Measurements from ENCODE around the gene OS9. TPM values are rescaled to one million over a fixed set of nuclear protein-coding genes. Genes with fewer than 3 reads are reported as not detected.
"Not testable (repeated sequence)": the region's sequence is repeated elsewhere in the genome, so short reads cannot be mapped to it uniquely, and the experiment has no call there.

OS9 gene
- total RNA-seq, result 100 to 1,000 TPM in 2 of 3 donors, 10 to 100 TPM in 1; 86.4 to 108 (median 101) TPM

GRCh38 chr12:57693659-57694458 is at the start of gene OS9:
Gene OS9 (plus strand): TSS chr12:57694132. CDS start chr12:57694162, 30 bp downstream.
- Mint-ChIP-seq H3K4me3 (no peak within 1 kb of the TSS), H3K27me3 (ENCODE audit: low read depth) (peaks cover 13% of the 10 kb centered on the region), H3K4me1 (ENCODE audit: low read depth) (peaks cover 4% of the 10 kb centered on the region), H3K36me3 (ENCODE audit: insufficient read depth) (peaks cover 26% of the 10 kb centered on the region), H3K9me3 (no peaks in the 10 kb centered on the region)
- ATAC-seq, result peak; percentile 96 to 98
- DNase-seq, result peak; percentile 90

- not testable (repeated sequence) for ATAC-seq; H3K4me3 Mint-ChIP-seq; H3K9me3 Mint-ChIP-seq; H3K27me3 Mint-ChIP-seq (ENCODE audit: low read depth); H3K36me3 Mint-ChIP-seq (ENCODE audit: insufficient read depth); DNase-seq; H3K4me1 Mint-ChIP-seq (ENCODE audit: low read depth)
Measured at GRCh38 chr12:57645990-57646658, 47.8 kb upstream of the OS9 start.

GRCh38 chr12:57646659-57647049 is 47.3 kb upstream of the OS9 start:
- not testable (repeated sequence) for H3K9me3 Mint-ChIP-seq, ATAC-seq

GRCh38 chr12:57654042-57654441 is 39.9 kb upstream of the OS9 start:
- H3K4me3 Mint-ChIP-seq, result no peak overlapping the region
- peaks cover 6% of the 10 kb centered on the region for H3K9me3 Mint-ChIP-seq
- no peaks in the 10 kb centered on the region for H3K4me1 Mint-ChIP-seq (ENCODE audit: low read depth)
- peaks cover 2% of the 10 kb centered on the region for H3K36me3 Mint-ChIP-seq (ENCODE audit: insufficient read depth)
- H3K27me3 Mint-ChIP-seq (ENCODE audit: low read depth), result peaks cover 4% of the 10 kb centered on the region
- no peak for ATAC-seq
- DNase-seq, result no peak

More at GRCh38 chr12:57646659-57647049, 47.3 kb upstream of the OS9 start:
- H3K36me3 Mint-ChIP-seq (ENCODE audit: insufficient read depth); H3K4me3 Mint-ChIP-seq; DNase-seq; H3K27me3 Mint-ChIP-seq (ENCODE audit: low read depth); H3K4me1 Mint-ChIP-seq (ENCODE audit: low read depth): not testable (repeated sequence)

GRCh38 chr12:57655541-57656240 is 38.2 kb upstream of the OS9 start:
- peaks cover 2% of the 10 kb centered on the region for H3K36me3 Mint-ChIP-seq (ENCODE audit: insufficient read depth)
- ATAC-seq, result no peak

GRCh38 chr12:57656408-57656807 is 37.5 kb upstream of the OS9 start:
- not testable (repeated sequence) for H3K36me3 Mint-ChIP-seq (ENCODE audit: insufficient read depth); H3K27me3 Mint-ChIP-seq (ENCODE audit: low read depth); H3K4me3 Mint-ChIP-seq; ATAC-seq; H3K9me3 Mint-ChIP-seq; DNase-seq; H3K4me1 Mint-ChIP-seq (ENCODE audit: low read depth)

More at GRCh38 chr12:57655541-57656240, 38.2 kb upstream of the OS9 start:
- no peak overlapping the region for H3K4me3 Mint-ChIP-seq
- no peaks in the 10 kb centered on the region for H3K4me1 Mint-ChIP-seq (ENCODE audit: low read depth)
- no peak for DNase-seq
- H3K9me3 Mint-ChIP-seq, result peaks cover 6% of the 10 kb centered on the region
- peaks cover 6% of the 10 kb centered on the region for H3K27me3 Mint-ChIP-seq (ENCODE audit: low read depth)

GRCh38 chr12:57657744-57658143 is 36.2 kb upstream of the OS9 start:
- no peaks in the 10 kb centered on the region for H3K4me1 Mint-ChIP-seq (ENCODE audit: low read depth)
- ATAC-seq, result no peak
- peaks cover 6% of the 10 kb centered on the region for H3K9me3 Mint-ChIP-seq
- no peak overlapping the region for H3K4me3 Mint-ChIP-seq
- H3K27me3 Mint-ChIP-seq (ENCODE audit: low read depth), result peaks cover 4% of the 10 kb centered on the region
- DNase-seq, result no peak
- H3K36me3 Mint-ChIP-seq (ENCODE audit: insufficient read depth), result peaks cover 2% of the 10 kb centered on the region

GRCh38 chr12:57658890-57659289 is 35.0 kb upstream of the OS9 start:
- ATAC-seq (no peak), DNase-seq (no peak)
- no peaks in the 10 kb centered on the region for H3K4me1 Mint-ChIP-seq (ENCODE audit: low read depth)
- no peak overlapping the region for H3K4me3 Mint-ChIP-seq
- peaks cover 3% of the 10 kb centered on the region for H3K27me3 Mint-ChIP-seq (ENCODE audit: low read depth)
- H3K9me3 Mint-ChIP-seq, result peaks cover 3% of the 10 kb centered on the region
- no peaks in the 10 kb centered on the region for H3K36me3 Mint-ChIP-seq (ENCODE audit: insufficient read depth)

GRCh38 chr12:57661376-57661775 is 32.6 kb upstream of the OS9 start:
- ATAC-seq (no peak), DNase-seq (no peak)
- peaks cover 5% of the 10 kb centered on the region for H3K27me3 Mint-ChIP-seq (ENCODE audit: low read depth)
- H3K4me1 Mint-ChIP-seq (ENCODE audit: low read depth), result no peaks in the 10 kb centered on the region
- no peaks in the 10 kb centered on the region for H3K9me3 Mint-ChIP-seq
- no peaks in the 10 kb centered on the region for H3K36me3 Mint-ChIP-seq (ENCODE audit: insufficient read depth)
- H3K4me3 Mint-ChIP-seq, result no peak overlapping the region

GRCh38 chr12:57665066-57665820 is 28.7 kb upstream of the OS9 start:
- DNase-seq; H3K4me3 Mint-ChIP-seq; H3K36me3 Mint-ChIP-seq (ENCODE audit: insufficient read depth); H3K27me3 Mint-ChIP-seq (ENCODE audit: low read depth); H3K9me3 Mint-ChIP-seq; H3K4me1 Mint-ChIP-seq (ENCODE audit: low read depth); ATAC-seq: not testable (repeated sequence)

- Mint-ChIP-seq H3K27me3 (ENCODE audit: low read depth) (peaks cover 6% of the 10 kb centered on the region), H3K4me1 (ENCODE audit: low read depth) (no peaks in the 10 kb centered on the region), H3K36me3 (ENCODE audit: insufficient read depth) (no peaks in the 10 kb centered on the region), H3K9me3 (no peaks in the 10 kb centered on the region), H3K4me3 (no peak overlapping the region)
- DNase-seq (no peak), ATAC-seq (no peak)
Measured at GRCh38 chr12:57666897-57667296, 27.0 kb upstream of the OS9 start.

- H3K4me3 Mint-ChIP-seq; H3K4me1 Mint-ChIP-seq (ENCODE audit: low read depth); ATAC-seq; H3K36me3 Mint-ChIP-seq (ENCODE audit: insufficient read depth); H3K9me3 Mint-ChIP-seq; H3K27me3 Mint-ChIP-seq (ENCODE audit: low read depth); DNase-seq: not testable (repeated sequence)
Measured at GRCh38 chr12:57669691-57670090, 24.2 kb upstream of the OS9 start.

- H3K9me3 Mint-ChIP-seq; H3K4me3 Mint-ChIP-seq; H3K36me3 Mint-ChIP-seq (ENCODE audit: insufficient read depth); H3K27me3 Mint-ChIP-seq (ENCODE audit: low read depth); ATAC-seq; DNase-seq; H3K4me1 Mint-ChIP-seq (ENCODE audit: low read depth): not testable (repeated sequence)
Measured at GRCh38 chr12:57671811-57672210, 22.1 kb upstream of the OS9 start.

GRCh38 chr12:57672801-57673200 is 21.1 kb upstream of the OS9 start:
- no peak overlapping the region for H3K4me3 Mint-ChIP-seq
- DNase-seq, result no peak
- ATAC-seq, result no peak
- H3K27me3 Mint-ChIP-seq (ENCODE audit: low read depth), result peaks cover 7% of the 10 kb centered on the region
- H3K36me3 Mint-ChIP-seq (ENCODE audit: insufficient read depth), result no peaks in the 10 kb centered on the region
- no peaks in the 10 kb centered on the region for H3K9me3 Mint-ChIP-seq
- H3K4me1 Mint-ChIP-seq (ENCODE audit: low read depth), result no peaks in the 10 kb centered on the region
